ENCODE data around the gene UGT1A1.

- TF ChIP-seq, protein P1, sequence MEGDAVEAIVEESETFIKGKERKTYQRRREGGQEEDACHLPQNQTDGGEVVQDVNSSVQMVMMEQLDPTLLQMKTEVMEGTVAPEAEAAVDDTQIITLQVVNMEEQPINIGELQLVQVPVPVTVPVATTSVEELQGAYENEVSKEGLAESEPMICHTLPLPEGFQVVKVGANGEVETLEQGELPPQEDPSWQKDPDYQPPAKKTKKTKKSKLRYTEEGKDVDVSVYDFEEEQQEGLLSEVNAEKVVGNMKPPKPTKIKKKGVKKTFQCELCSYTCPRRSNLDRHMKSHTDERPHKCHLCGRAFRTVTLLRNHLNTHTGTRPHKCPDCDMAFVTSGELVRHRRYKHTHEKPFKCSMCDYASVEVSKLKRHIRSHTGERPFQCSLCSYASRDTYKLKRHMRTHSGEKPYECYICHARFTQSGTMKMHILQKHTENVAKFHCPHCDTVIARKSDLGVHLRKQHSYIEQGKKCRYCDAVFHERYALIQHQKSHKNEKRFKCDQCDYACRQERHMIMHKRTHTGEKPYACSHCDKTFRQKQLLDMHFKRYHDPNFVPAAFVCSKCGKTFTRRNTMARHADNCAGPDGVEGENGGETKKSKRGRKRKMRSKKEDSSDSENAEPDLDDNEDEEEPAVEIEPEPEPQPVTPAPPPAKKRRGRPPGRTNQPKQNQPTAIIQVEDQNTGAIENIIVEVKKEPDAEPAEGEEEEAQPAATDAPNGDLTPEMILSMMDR (IDR thresholded peaks at IDR 0.05; ENCODE audit: extremely low read depth in 1 of 2, insufficient read depth in 1 of 2, low read depth in 1 of 2, low read length in 2 of 2) = no peak
- TF ChIP-seq POLR2AphosphoS5 (IDR thresholded peaks at IDR 0.05; ENCODE audit: insufficient read depth, low read depth, low read length) (no peak), FOS (IDR thresholded peaks at IDR 0.05; ENCODE audit: borderline replicate concordance, insufficient read depth, low read length) (no peak), POLR2A (IDR thresholded peaks at IDR 0.05; ENCODE audit: low read depth, low read length) (no peak)
- TF ChIP-seq, protein P2, sequence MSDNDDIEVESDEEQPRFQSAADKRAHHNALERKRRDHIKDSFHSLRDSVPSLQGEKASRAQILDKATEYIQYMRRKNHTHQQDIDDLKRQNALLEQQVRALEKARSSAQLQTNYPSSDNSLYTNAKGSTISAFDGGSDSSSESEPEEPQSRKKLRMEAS (IDR thresholded peaks at IDR 0.05; ENCODE audit: insufficient read depth, insufficient read length) = no peak
Observed at GRCh38 chr2:233713262-233713615, 46.8 kb upstream of the UGT1A1 start.

Data from endothelial cell of umbilical vein (primary cell).